Posterior vena cava (tissue), 2 donors: ENCODE measurements around the gene DSCAML1. TPM values are rescaled to one million over a fixed set of nuclear protein-coding genes. Genes with fewer than 3 reads are reported as not detected.
A peak's percentile ranks its signal among the peaks of the same experiment; 100 is the strongest.

Experiments used
- DNase-seq: peaks from one replicate; pipeline ENCODE4 v3.0.0-alpha.2; 2020; ENCODE audit warnings: low spot score
- intact Hi-C, 2 donors: fragments of 100-400 bp; cut with DNase I; formaldehyde crosslinking; loops; one replicate each; pipeline versions ENCODE4 v1.14.1 to v1.14.2; 2022 to 2023
- total RNA-seq, 2 donors: library from RNA; stranded (reverse); fragmentation: NEBNext Ultra II Directional; extraction: Animal tissue kit (Norgen Biotek cat#: 25700); gene quantifications; one replicate each; pipeline ENCODE4 v1.2.1, GENCODE V29; 2021
- donor health status: DM: yes; HTN: yes; CAD: no.
- donor health status: DM: yes; HTN: yes; CAD: no.

DSCAML1 gene
- total RNA-seq, 2 donors from 2014 or later, result 1.2 to 1.5 TPM

DNA sequence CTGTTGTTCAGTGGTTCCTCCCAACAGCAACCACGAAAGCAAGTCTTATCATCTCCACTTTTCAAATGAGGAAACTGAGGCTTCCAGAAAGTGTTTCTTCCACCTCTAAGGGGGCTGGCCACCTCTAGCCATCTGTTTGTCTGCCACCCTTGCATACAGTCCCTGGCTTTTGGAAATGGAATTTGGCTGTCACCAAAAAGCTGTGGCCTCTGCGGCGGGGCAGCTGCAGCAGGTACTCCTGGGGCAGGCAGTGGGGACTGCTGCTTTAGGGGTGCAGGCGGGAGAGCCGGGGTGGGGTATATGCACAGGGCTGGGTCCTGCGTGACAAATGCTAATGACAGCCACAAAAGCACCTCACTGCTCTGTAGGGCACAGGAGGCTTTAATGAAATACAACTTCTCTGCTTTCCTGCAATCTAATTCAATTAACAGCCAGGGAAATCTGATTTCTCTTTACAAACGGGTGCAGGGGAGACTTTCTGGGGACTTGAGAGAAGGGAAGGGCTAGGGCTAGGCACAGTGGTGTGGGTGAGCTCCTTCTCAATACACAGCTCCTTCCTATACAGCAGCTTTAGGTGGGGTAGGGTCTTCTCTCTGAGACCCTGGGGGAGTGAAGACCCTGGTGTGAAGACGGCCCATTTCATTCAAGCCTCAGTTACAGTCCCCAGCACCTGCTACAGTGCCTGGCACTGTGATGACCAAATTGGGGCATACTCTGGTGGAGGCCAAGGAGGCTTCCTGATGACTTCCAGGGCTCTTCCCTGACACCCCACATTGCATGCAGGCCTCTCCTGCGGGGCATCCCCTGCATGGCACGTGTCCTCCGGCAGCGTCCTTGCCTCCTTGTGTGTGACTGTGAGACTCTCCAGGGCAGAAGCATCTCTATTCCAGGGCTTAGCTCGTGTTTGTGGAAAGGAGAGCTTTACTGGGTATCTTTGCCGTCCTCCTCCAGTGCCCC, 307.7 kb downstream of the DSCAML1 start:
- no peak for DNase-seq
- intact Hi-C loops, result no loop called here

DNA sequence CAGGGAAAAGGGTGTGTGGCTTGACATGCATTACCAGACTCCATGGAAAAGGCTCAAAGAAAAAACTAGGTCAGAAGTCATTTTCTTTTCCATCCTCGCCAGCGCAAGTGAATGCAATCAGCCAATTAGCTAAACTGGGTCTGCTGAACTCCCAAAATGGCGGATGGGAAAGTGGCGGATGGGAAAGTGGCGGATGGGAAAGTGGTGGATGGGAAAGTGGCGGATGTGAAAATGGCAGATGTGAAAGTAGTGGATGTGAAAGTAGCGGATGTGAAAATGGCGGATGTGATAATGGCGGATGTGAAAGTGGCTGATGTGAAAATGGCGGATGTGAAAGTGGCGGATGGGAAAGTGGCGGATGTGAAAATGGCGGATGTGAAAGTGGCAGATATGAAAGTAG, 311.0 kb downstream of the DSCAML1 start:
- intact Hi-C loops, result no loop called here
- no peak for DNase-seq

DNA sequence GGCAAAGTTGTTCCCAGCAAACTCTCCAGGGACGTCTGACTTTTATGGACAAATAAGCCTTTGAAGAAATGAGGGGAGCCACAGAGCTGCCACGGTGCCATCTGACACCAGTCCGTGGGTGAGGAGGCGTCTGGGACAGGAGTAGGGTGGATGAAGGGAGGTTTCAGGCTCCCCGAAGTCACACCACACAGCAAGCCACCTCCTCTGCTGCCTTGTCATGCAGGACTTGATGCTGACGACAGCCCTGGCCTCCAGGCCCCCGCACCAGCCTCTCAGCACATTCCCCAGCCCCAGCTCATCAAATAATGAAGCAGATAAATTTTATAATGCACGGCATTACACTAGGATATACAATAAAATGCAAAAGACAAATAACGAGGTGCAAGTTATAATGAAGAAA, 312.9 kb downstream of the DSCAML1 start:
- intact Hi-C loops, result no loop called here
- DNase-seq, result no peak

DNA sequence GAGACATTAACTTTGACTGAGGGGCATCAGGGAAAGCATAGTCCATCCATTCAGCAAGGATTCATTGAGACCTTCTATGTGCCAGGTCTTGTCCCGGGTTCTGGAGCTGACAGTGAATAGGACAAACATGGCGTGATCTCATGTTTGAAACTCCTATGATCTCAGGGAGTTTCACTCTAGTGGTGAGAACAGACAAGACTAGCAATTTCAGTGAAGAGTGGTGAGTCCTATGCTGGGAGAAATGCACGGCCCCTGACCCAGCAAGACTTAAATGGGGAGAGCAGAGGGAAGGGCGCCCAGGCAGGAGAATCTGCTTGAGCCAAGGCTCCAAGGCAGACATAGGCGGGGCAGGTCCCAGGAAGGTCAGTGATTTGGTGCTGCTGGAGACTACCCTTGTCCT, 313.6 kb downstream of the DSCAML1 start:
- intact Hi-C loops, result no loop called here
- no peak for DNase-seq

DNA sequence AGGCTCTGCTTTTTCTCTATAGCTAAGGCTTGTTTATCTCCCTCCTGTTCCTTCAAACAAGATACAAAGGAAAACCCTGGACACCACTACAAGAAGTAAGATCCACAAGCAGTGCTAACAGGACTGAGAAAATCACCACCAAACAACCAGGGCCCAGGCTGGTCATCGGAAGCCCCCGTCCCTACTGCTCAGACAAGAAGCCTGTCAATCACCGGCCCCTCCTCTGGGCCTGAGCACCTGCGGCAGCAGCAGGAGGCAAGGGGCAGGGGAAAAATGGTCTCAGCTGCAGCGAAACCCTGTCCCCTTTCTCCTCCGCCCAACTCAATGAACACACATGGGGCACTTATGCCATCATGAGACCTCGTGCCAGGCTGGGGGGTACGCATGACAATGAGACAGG, 314.1 kb downstream of the DSCAML1 start:
- intact Hi-C loops, result no loop called here

DNA sequence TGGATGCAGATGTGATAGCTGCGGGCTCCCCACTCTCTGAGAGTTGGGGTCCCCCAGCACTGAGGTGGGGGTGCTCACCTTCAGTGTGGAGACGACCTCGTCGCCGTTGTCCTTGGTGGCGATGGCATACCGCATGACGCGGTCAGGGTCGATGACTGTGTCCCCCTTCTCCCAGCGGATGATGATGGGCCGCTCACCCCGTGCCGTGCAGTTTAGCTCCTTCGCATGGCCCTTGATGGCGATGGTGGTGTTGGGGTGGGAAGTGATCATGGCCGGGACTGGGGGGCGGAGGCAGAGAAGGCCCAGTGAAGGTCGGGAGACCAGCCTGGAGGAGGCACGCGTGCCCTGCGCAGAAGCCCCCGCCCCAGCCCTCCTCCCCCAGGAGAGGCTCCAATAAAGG, 315.1 kb downstream of the DSCAML1 start:
- DNase-seq, result no peak
- intact Hi-C loops, result no loop called here

More for the DNA sequence above, 314.1 kb downstream of the DSCAML1 start:
- no peak for DNase-seq

DNA sequence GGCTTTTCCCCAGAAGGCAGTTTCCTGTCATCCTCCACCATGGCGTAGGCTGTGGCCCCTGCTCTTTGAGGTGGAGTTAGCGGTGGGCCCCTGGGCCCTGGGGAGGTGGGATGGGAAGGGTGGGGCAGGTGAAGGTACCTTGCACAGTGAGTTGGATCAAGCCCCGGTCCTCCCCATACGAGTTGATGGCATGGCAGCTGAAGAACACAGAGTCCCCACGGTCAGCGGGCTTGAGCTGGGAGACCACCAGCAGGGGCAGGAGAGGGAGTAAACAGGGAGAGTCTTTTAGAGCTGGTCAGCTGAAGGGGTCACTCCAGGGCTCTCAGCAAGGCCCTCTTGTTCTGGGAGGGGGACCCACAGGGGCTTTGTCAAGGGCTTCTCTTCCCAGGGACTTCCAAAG, 316.0 kb downstream of the DSCAML1 start:
- intact Hi-C loops, result no loop called here
- no peak for DNase-seq

DNA sequence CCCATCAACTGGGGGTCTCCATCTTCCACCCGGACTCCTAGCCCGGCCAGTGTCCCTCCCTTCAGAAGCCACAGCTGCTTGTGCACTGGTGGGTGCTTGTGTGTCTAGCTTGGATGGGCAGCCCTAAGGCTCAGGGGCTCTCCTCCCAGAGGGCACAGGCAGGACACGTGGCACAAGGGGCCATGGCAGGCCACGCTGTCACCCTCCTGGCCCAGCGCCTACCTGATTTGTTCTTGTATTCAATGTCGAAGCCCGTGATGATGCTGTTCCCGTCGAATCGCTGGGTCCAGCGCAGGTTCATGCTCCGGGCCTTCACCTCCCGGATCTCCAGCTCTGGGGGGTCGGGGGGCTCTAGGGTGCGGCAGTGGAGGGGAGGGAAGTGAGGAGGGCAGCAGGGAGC, 316.8 kb downstream of the DSCAML1 start:
- DNase-seq, result no peak
- intact Hi-C loops, result loop anchor here in 1 of 2 donors (1.0 kb wide), 1 partner anchor 131 kb away; no protein-coding TSS in a partner anchor

DNA sequence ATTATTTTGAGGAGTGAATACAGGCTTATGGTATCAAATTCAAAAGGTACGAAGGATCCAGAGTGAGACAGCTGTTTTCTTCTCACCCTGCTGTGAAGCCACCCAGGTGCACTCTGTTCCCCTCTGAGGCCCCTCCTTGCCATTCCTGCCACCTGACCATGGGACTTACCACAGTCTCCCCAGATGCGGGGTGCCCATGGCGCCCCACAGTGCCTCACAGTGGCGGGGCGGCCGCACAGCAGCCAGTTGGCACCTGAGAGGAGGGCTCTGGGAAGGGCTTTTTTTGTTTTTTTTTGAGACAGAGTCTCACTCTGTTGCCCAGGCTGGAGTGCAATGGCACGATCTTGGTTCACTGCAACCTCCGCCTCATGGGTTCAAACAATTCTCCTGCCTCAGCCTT, 317.6 kb downstream of the DSCAML1 start:
- intact Hi-C loops, result no loop called here
- no peak for DNase-seq

DNA sequence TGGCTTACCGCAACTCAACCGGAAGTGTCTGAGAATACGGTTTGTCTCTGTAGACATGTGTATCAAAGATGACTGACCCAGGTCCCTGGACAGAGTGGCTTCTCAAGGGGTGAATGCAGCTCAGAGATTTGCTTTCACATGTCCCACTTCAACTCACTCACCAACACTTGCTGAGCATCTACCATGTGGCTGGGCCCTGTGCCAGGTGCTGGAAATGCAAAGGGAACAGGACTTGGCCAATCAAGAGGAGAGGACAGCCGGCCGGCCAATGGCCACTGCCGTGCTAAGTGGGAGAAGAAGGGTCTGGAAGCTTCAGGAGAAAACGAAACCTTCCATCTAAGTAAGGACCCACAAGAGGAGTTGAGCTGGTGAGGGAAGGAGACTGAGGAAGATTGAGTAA, 318.1 kb downstream of the DSCAML1 start:
- DNase-seq, result no peak
- intact Hi-C loops, result no loop called here

DNA sequence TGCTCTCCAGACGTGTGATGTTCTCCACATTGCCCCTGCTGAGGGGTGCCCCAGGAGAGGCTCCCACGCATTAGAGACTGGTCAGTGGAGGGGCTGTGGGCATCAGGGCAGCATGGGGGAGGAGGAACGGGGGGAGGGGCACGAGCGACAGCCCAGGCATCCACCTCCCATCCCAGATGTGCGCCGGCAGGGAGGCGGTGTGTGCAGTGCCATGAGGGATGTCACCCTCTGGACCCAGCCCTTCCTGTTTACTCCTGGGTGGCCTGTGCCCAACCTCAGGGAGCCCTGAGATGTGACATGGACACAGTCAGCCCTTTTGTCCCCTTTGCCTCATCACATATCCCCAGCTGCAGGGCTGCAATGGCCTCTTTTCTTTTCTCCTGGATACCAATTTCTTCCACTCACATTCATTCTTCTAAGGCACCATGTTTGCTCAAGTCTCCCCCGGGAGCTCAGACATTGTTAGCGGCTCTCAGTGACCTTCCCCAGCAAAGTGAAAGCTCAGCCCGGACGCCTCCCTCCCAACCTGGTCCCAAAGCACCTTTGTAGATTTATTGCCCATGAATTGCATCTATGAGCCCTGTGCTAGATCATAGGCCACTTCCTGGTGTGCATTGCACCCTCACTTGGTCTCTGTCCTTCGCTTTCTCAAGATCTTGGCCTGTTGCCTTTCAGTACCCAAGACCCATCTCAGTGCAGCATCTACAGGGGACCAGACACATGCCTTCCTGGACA, 318.7 kb downstream of the DSCAML1 start:
- intact Hi-C loops, result no loop called here
- no peak for DNase-seq

DNA sequence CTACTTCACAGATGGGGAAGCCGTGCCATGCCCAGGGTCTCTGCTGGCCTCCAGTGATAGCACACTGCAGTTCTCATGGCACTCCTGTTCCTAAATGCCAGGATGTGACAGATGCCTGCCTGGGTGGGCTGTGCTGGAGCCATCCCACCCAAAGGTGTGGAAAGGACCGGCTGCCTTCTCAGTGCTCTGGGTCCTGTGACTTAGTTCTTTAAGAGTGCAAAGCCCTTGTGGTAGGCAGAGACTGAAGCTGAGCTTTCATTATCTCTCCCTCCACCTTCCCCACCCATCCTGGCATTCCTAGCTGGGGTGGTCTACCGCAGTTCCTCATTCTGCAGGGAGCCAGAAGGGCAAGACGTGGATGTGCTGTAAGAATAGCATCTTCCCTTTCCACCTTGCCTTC, 319.3 kb downstream of the DSCAML1 start:
- intact Hi-C loops, result no loop called here
- DNase-seq, result no peak

DNA sequence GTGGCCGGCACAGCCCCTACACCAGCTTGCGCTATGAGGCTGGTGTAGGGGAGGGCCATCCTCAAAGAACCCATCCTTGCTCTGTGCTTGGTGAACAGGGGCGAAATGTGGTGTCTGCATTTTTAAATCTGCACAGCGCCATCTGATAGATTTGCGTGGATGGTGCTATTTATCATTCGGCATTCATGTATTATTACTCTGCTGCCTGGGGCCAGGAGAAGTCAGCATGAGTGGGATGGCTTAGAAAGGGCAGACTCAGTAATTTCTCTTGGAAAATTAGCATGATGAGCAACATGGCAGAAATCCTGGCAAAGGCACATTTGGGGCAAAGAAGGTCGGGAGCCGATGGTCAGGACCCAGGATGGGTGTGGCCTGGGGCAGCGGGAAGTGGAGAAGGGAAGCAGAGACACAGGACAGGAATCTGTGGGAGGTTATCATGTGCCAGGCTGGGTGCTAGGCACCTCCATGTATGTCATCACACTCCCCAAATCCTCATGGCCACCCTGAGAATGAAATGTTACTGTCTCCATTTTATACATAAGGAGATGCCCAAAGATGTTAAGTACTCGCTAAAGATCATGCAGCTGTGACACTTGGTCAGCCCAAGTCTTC, 320.4 kb downstream of the DSCAML1 start:
- DNase-seq, result no peak
- intact Hi-C loops, result no loop called here

DNA sequence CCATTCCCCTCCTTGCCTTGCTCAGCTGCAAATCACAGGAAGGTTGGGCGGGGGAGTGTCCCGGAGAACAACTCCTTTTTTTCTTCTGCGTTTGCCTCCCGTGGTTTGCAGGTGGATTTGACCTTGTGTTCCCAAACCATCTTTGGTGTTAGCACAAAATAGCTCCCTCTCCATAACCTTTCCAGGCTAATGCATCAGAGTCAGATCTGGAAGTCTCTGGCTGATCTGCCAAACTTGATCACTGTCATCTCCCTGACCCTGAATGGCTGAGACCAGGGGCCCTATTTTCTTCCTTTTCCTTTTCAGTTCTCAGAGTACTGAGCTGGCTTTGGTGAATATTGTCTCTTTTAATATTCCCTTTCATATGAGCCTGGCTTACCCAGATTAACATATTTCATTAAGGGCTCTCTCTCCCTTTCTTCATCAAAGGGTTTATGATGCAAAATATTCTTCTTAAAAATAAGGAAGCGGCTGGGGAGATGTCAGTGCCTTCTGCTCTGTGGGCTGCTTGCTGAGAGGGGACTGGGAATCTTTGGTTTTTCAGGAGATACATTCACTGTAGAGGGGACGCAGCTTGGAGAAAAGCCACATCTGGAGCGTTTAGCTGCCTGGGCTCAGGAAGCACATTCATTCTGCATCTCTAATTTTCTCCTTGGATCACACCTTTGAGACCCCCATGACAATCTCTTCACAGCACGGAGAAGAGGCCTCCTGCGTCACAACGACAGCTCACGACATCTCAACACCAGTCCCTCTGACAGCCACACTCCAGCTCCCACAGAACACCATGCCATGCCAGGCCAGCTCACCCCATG, 321.1 kb downstream of the DSCAML1 start:
- DNase-seq, result no peak

DNA sequence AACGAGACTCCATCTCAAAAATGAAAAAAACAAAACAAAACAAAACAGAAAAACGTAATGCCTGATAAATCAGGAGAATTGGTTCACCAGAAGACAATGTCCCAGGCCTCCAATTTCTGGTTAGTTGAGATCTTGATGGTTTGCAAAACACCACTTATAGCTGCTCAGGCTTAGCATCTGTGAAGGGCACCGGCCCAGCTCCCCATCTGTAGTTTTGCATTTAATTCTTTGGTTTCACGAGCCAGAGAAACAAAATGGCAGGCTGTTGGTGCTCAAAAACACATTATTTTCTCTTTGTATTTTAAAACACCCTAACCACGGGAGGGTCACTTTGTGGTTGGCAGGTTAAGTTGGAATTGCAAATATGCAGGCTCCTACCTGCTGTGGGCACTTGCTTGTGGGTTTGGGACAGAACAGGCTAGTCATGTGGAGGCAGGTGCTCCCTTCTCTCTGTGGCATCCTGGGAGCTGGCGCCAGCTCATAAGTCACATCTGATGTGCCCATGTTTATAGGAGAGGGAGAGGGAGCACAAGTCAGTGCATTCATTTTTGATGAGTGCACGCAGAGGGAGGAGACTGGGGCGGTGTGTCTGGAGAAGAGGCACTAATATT, 323.4 kb downstream of the DSCAML1 start:
- intact Hi-C loops, result no loop called here
- no peak for DNase-seq

More for the DNA sequence above, 321.1 kb downstream of the DSCAML1 start:
- intact Hi-C loops, result no loop called here

DNA sequence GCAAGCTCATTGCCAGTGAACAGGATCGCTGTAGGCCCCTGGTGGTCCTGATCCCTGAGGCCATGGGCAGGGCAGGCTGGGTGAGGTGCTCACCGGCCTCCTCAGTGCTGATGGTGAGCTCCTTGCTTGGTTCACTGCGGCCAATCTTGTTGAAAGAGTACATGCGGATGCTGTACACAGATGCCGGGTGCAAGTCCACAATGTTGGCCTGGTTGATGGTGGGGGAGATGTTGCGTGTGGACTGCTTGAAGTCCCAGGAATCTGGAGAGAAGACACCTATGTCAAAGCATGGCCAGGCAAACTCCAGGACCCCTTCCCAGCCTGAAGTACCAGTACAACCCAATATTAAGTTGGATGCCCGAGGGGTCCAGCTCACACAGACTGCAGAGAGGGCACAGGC, 325.2 kb downstream of the DSCAML1 start:
- intact Hi-C loops, result no loop called here
- no peak for DNase-seq

DNA sequence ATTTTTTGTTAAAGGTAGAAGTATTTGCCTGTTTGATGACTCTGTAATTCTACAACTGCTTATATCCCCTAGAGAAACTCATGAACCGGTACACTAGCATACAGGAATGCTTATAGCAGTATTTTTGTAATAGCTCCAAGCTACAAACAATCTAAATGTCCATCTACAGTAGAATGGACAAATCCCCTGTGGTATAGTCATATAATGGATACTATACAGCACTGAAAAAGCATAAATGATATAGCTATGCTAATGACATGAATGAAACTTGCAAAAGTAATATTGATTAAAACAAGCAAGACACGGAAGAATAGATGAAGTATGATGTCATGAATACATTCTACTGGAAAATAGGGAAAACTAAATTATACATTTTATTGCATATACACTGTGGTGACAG, 326.4 kb downstream of the DSCAML1 start:
- intact Hi-C loops, result no loop called here
- DNase-seq, result no peak

DNA sequence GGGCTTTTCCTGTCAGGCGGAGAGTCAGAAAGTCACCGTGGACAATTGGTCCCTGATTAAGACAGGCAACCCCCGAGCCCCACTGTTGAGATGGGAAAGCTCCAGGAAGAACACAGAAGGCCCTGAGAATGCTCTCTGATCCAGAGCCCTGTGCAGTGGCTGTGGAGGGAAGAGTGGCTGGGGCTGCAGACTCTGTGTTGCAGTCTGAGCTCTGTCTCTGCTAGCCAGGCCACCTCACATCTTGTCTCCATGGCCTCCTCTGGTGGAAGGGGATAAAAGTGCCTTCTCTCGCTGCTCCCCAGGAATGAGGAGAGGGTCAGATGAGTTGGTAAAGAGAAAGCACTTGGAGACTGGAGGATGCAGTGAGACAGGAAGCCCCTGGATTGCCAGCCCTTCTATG, 328.1 kb downstream of the DSCAML1 start:
- peak; percentile 32 for DNase-seq

DNA sequence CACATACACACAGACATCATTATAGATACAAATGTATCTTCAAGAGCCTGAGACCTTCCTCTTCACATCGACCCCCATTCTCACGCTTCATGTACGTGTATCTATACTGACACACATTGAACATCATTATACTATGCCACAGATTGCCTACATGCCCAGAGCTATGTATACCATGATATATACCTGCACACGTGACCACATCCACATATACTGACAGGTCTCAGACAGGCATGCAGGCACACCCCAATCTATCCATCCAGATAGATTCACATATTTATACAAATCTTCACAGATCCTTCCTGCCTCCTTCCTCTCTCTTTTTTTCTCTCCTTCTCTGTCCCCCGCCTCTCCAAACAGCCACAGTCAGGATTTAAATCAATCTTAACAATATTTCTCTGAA, 329.2 kb downstream of the DSCAML1 start:
- intact Hi-C loops, result loop anchor here in 1 of 2 donors (10.0 kb wide), 1 partner anchor 1353 kb away; no protein-coding TSS in a partner anchor
- DNase-seq, result peak; percentile 1

More for the DNA sequence above, 328.1 kb downstream of the DSCAML1 start:
- intact Hi-C loops, result loop anchor here in 1 of 2 donors (10.0 kb wide), 1 partner anchor 1354 kb away; no protein-coding TSS in a partner anchor
